Stimulated activated CD8-positive, alpha-beta memory T cell treated with anti-CD3 and anti-CD28 coated beads, Interleukin-2, amount 100 ng/mL, for 48 hours (primary cell): ENCODE data around the gene DENND5A.
"Not testable (repeated sequence)": the region's sequence is repeated elsewhere in the genome, so short reads cannot be mapped to it uniquely, and the experiment has no call there.

Experiments
- DNase-seq, 2 donors: peaks; one replicate each; pipeline ENCODE4 v3.0.0-alpha.2; 2020; ENCODE audit warnings: low read depth in 2 of 2

DENND5A gene

GRCh38 chr11:9176136-9176535 is 89.0 kb downstream of the DENND5A start:
- DNase-seq: no peak

GRCh38 chr11:9172389-9172788 is 92.8 kb downstream of the DENND5A start:
- no peak for DNase-seq

- DNase-seq: no peak
Observed at GRCh38 chr11:9170450-9170849, 94.7 kb downstream of the DENND5A start.

- no peak for DNase-seq
Observed at GRCh38 chr11:9169595-9170295, 95.4 kb downstream of the DENND5A start.

- not testable (repeated sequence) for DNase-seq
Observed at GRCh38 chr11:9161991-9162390, 103.2 kb downstream of the DENND5A start.

GRCh38 chr11:9160166-9160565 is 105.0 kb downstream of the DENND5A start:
- DNase-seq: no peak

GRCh38 chr11:9158898-9159391 is 106.2 kb downstream of the DENND5A start:
- DNase-seq: no peak

GRCh38 chr11:9155930-9156329 is 109.2 kb downstream of the DENND5A start:
- no peak for DNase-seq

GRCh38 chr11:9153651-9154050 is 111.5 kb downstream of the DENND5A start:
- no peak for DNase-seq

GRCh38 chr11:9151631-9152030 is 113.5 kb downstream of the DENND5A start:
- DNase-seq: no peak

- no peak for DNase-seq
Observed at GRCh38 chr11:9150926-9151325, 114.2 kb downstream of the DENND5A start.

GRCh38 chr11:9150501-9150900 is 114.6 kb downstream of the DENND5A start:
- DNase-seq: no peak

GRCh38 chr11:9148727-9149126 is 116.4 kb downstream of the DENND5A start:
- no peak for DNase-seq

- no peak for DNase-seq
Observed at GRCh38 chr11:9148035-9148434, 117.1 kb downstream of the DENND5A start.

- DNase-seq: no peak
Observed at GRCh38 chr11:9146477-9146876, 118.7 kb downstream of the DENND5A start.

- DNase-seq: no peak
Observed at GRCh38 chr11:9145283-9145682, 119.9 kb downstream of the DENND5A start.

GRCh38 chr11:9144828-9145227 is 120.3 kb downstream of the DENND5A start:
- no peak for DNase-seq

GRCh38 chr11:9143721-9144120 is 121.4 kb downstream of the DENND5A start:
- DNase-seq: no peak

GRCh38 chr11:9142732-9143131 is 122.4 kb downstream of the DENND5A start:
- DNase-seq: no peak

GRCh38 chr11:9141186-9141585 is 124.0 kb downstream of the DENND5A start:
- no peak for DNase-seq

- DNase-seq: no peak
Observed at GRCh38 chr11:9139628-9140357, 125.4 kb downstream of the DENND5A start.

- no peak for DNase-seq
Observed at GRCh38 chr11:9138612-9139579, 126.3 kb downstream of the DENND5A start.
